ENCODE measurements around the gene RPGRIP1L.

Gene RPGRIP1L

GRCh38 chr16:53703590-53704444 lies at the start of gene RPGRIP1L, which contains the start of gene FTO:
Gene RPGRIP1L, minus strand, starts transcription at chr16:53703859. Its CDS starts 3,136 bp downstream, at chr16:53700723.
Gene FTO, plus strand, starts transcription at chr16:53704156.
- peak; percentile 88 for DNase-seq (ENCODE audit: low read depth)

- no peak for DNase-seq (ENCODE audit: low read depth)
Measured at GRCh38 chr16:53753431-53753830, 49.8 kb upstream of the RPGRIP1L start.

GRCh38 chr16:53752560-53752959 lies 48.9 kb upstream of the RPGRIP1L start:
- no peak for DNase-seq (ENCODE audit: low read depth)

GRCh38 chr16:53745753-53746266 lies 42.2 kb upstream of the RPGRIP1L start:
- DNase-seq (ENCODE audit: low read depth) = no peak

GRCh38 chr16:53745086-53745485 lies 41.4 kb upstream of the RPGRIP1L start:
- no peak for DNase-seq (ENCODE audit: low read depth)

- no peak for DNase-seq (ENCODE audit: low read depth)
Measured at GRCh38 chr16:53744449-53744848, 40.8 kb upstream of the RPGRIP1L start.

GRCh38 chr16:53743149-53743566 lies 39.5 kb upstream of the RPGRIP1L start:
- DNase-seq (ENCODE audit: low read depth) = no peak

GRCh38 chr16:53741546-53741945 lies 37.9 kb upstream of the RPGRIP1L start:
- DNase-seq (ENCODE audit: low read depth) = no peak

GRCh38 chr16:53740933-53741531 lies 37.4 kb upstream of the RPGRIP1L start:
- no peak for DNase-seq (ENCODE audit: low read depth)

GRCh38 chr16:53740476-53740875 lies 36.8 kb upstream of the RPGRIP1L start:
- no peak for DNase-seq (ENCODE audit: low read depth)

- no peak for DNase-seq (ENCODE audit: low read depth)
Measured at GRCh38 chr16:53737552-53737951, 33.9 kb upstream of the RPGRIP1L start.

- DNase-seq (ENCODE audit: low read depth) = no peak
Measured at GRCh38 chr16:53736297-53736696, 32.6 kb upstream of the RPGRIP1L start.

GRCh38 chr16:53734908-53735307 lies 31.2 kb upstream of the RPGRIP1L start:
- no peak for DNase-seq (ENCODE audit: low read depth)

GRCh38 chr16:53732296-53732929 lies 28.8 kb upstream of the RPGRIP1L start:
- DNase-seq (ENCODE audit: low read depth) = no peak

- no peak for DNase-seq (ENCODE audit: low read depth)
Measured at GRCh38 chr16:53730693-53731092, 27.0 kb upstream of the RPGRIP1L start.

GRCh38 chr16:53726625-53727024 lies 23.0 kb upstream of the RPGRIP1L start:
- DNase-seq (ENCODE audit: low read depth) = no peak

GRCh38 chr16:53721017-53721416 lies 17.4 kb upstream of the RPGRIP1L start:
- DNase-seq (ENCODE audit: low read depth) = no peak

GRCh38 chr16:53717577-53717976 lies 13.9 kb upstream of the RPGRIP1L start:
- DNase-seq (ENCODE audit: low read depth) = no peak

GRCh38 chr16:53715023-53715384 lies 11.3 kb upstream of the RPGRIP1L start:
- no peak for DNase-seq (ENCODE audit: low read depth)

GRCh38 chr16:53714205-53715022 lies 10.8 kb upstream of the RPGRIP1L start:
- no peak for DNase-seq (ENCODE audit: low read depth)

- no peak for DNase-seq (ENCODE audit: low read depth)
Measured at GRCh38 chr16:53713403-53714204, 9.9 kb upstream of the RPGRIP1L start.
